ENCODE measurements around the gene TPM2.

DNA sequence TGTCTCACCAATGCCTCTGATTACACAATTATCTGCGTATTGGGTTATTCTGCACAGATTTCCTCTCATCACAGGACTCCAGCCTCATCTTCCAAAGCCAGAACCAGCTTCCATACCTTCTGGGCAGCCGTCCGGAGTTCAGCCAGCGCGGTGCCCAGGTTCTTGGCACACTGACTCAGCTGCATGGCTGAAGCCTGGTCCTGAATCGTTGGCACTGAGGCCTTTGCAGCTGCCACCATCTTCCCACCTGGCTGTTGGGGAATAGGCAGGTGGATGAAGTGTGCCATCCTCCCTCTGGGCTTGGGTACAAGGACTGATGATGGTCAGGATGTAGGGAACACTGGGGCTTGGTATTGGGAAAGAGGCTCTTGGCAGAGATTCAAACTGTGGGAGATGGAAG lies 24.4 kb upstream of the TPM2 start:
- TF ChIP-seq, protein P1, sequence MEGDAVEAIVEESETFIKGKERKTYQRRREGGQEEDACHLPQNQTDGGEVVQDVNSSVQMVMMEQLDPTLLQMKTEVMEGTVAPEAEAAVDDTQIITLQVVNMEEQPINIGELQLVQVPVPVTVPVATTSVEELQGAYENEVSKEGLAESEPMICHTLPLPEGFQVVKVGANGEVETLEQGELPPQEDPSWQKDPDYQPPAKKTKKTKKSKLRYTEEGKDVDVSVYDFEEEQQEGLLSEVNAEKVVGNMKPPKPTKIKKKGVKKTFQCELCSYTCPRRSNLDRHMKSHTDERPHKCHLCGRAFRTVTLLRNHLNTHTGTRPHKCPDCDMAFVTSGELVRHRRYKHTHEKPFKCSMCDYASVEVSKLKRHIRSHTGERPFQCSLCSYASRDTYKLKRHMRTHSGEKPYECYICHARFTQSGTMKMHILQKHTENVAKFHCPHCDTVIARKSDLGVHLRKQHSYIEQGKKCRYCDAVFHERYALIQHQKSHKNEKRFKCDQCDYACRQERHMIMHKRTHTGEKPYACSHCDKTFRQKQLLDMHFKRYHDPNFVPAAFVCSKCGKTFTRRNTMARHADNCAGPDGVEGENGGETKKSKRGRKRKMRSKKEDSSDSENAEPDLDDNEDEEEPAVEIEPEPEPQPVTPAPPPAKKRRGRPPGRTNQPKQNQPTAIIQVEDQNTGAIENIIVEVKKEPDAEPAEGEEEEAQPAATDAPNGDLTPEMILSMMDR (IDR thresholded peaks at IDR 0.05): no peak
- no peak for TF ChIP-seq POLR2A (IDR thresholded peaks at IDR 0.05)

Measured in stomach (tissue), 4 donors.